SK-N-SH (cell line): ENCODE results near the gene CASTOR2. TPM values are rescaled to one million over a fixed set of nuclear protein-coding genes. Genes with fewer than 3 reads are reported as not detected.
"Not testable (repeated sequence)": the region's sequence is repeated elsewhere in the genome, so short reads cannot be mapped to it uniquely, and the experiment has no call there.

Source experiments
- CTCF ChIA-PET: fragments of 300-600, 350-600 bp; formaldehyde crosslinking; extraction: SDS; loops from one replicate; lab custom pipeline; 2021; lab: Yijun Ruan, JAX
- POLR2A ChIA-PET: fragments of 350-600 bp; sonication (Branson Sonifier 250); formaldehyde crosslinking; extraction: SDS; loops from one replicate; lab custom pipeline; 2020; ENCODE audit warnings: antibody characterized with exemption, inconsistent platforms; lab: Yijun Ruan, JAX
- DNase-seq: peaks from one replicate; pipeline ENCODE4 v3.0.0; 2012
- H2AFZ ChIP-seq: fragments of 200-600 bp; sonication (generic); 2 replicates; pipeline ENCODE4 v1.8.1; 2016; ENCODE audit warnings: antibody characterized with exemption, mild to moderate bottlenecking, low read depth
- H3F3A ChIP-seq: fragments of 200-600 bp; sonication (generic); replicated peaks from 2 replicates; pipeline ENCODE3; 2016; ENCODE audit warnings: antibody characterized with exemption, mild to moderate bottlenecking; ENCODE audit not compliant: insufficient read depth
- H3K27ac ChIP-seq, 2 experiments: fragments of 200-500 bp in 1 of 2; fragments of 200-600 bp in 1 of 2; sonication (Bioruptor generic) in 1 of 2; sonication (generic), shearing (Covaris generic) in 1 of 2; 2 replicates each; pipeline versions ENCODE4 v1.5.1 to v1.6.1; 2014 to 2016; ENCODE audit warnings: low read depth in 2 of 2, inconsistent platforms in 1 of 2, low read length in 1 of 2, mild to moderate bottlenecking in 1 of 2, mixed read lengths in 1 of 2
- H3K27me3 ChIP-seq: fragments of 200-600 bp; sonication (generic), shearing (Covaris generic); 2 replicates; pipeline ENCODE4 v1.6.1; 2016; ENCODE audit warnings: mixed run types; ENCODE audit not compliant: insufficient read depth
- H3K36me3 ChIP-seq, 2 experiments: fragments of 200-500 bp in 1 of 2; fragments of 200-600 bp in 1 of 2; sonication (Bioruptor generic) in 1 of 2; sonication (generic) in 1 of 2; replicated peaks in 1 of 2; 2 replicates each; pipeline versions ENCODE3 to v1.5.1; 2014 to 2016; ENCODE audit warnings: low read length in 1 of 2, mild to moderate bottlenecking in 1 of 2; ENCODE audit not compliant: insufficient read depth in 2 of 2, control insufficient read depth in 1 of 2
- H3K4me1 ChIP-seq, 2 experiments: fragments of 200-500 bp in 1 of 2; fragments of 200-600 bp in 1 of 2; sonication (Bioruptor generic) in 1 of 2; sonication (generic), shearing (Covaris generic) in 1 of 2; 2 replicates each; pipeline versions ENCODE4 v1.5.1 to v1.6.1; 2014 to 2016; ENCODE audit warnings: low read depth in 1 of 2, low read length in 1 of 2, mixed run types in 1 of 2; ENCODE audit not compliant: insufficient read depth in 2 of 2, control insufficient read depth in 1 of 2
- H3K4me2 ChIP-seq: fragments of 200-600 bp; sonication (generic), shearing (Covaris generic); 2 replicates; pipeline ENCODE4 v1.6.1; 2017; ENCODE audit warnings: mixed run types
- H3K4me3 ChIP-seq, 2 experiments: fragments of 200-500 bp in 1 of 2; fragments of 200-600 bp in 1 of 2; sonication (Bioruptor generic) in 1 of 2; sonication (generic), shearing (Covaris generic) in 1 of 2; 2 replicates each; pipeline versions ENCODE4 v1.5.1 to v1.8.1; 2014 to 2016; ENCODE audit warnings: low read depth in 2 of 2, inconsistent platforms in 1 of 2, low read length in 1 of 2, mild to moderate bottlenecking in 1 of 2, mixed read lengths in 1 of 2, moderate library complexity in 1 of 2
- H3K79me2 ChIP-seq: fragments of 200-600 bp; sonication (generic); 2 replicates; pipeline ENCODE4 v1.8.1; 2017; ENCODE audit warnings: mild to moderate bottlenecking; ENCODE audit not compliant: insufficient read depth
- H3K9ac ChIP-seq: fragments of 200-600 bp; sonication (generic); 2 replicates; pipeline ENCODE4 v1.6.1; 2017; ENCODE audit warnings: mixed run types
- H3K9me2 ChIP-seq: fragments of 200-600 bp; sonication (generic); 2 replicates; pipeline ENCODE4 v1.6.1; 2017; ENCODE audit warnings: mixed run types
- H3K9me3 ChIP-seq: fragments of 200-600 bp; sonication (generic); 2 replicates; pipeline ENCODE4 v1.6.1; 2017; ENCODE audit warnings: mixed run types, mild to moderate bottlenecking, moderate library complexity
- H4K20me1 ChIP-seq: fragments of 200-600 bp; sonication (generic); 2 replicates; pipeline ENCODE4 v1.6.1; 2017; ENCODE audit warnings: mild to moderate bottlenecking, mixed run types; ENCODE audit not compliant: insufficient read depth
- EP300 ChIP-seq, 2 experiments: IDR thresholded peaks; 2 replicates each; pipeline versions ENCODE4 v1.4.0 to v1.6.1; 2012; ENCODE audit warnings: borderline replicate concordance in 1 of 2, low read depth in 1 of 2, low read length in 1 of 2
- EZH2phosphoT487 ChIP-seq: fragments of 200-600 bp; sonication (generic); IDR thresholded peaks from 2 replicates; pipeline ENCODE4 v1.6.1; 2017; ENCODE audit warnings: low read depth, mixed run types, mild to moderate bottlenecking, antibody characterized with exemption, moderate library complexity, borderline replicate concordance
- GABPA ChIP-seq: IDR thresholded peaks from 2 replicates; pipeline ENCODE4 v1.4.0; 2012; ENCODE audit warnings: low read depth, mild to moderate bottlenecking
- IRF3 ChIP-seq: fragments of 150-350 bp; IDR thresholded peaks from 2 replicates; pipeline ENCODE4 v1.6.1; 2016; ENCODE audit warnings: mild to moderate bottlenecking, low read depth, low read length
- RCOR1 ChIP-seq: fragments of 150-350 bp; IDR thresholded peaks from 2 replicates; pipeline ENCODE4 v1.6.1; 2017; ENCODE audit warnings: antibody characterized with exemption, low read length
- REST ChIP-seq: IDR thresholded peaks from 2 replicates; pipeline ENCODE4 v1.6.1; 2012; ENCODE audit warnings: mild to moderate bottlenecking, low read depth, low read length, moderate library complexity
- RXRA ChIP-seq: IDR thresholded peaks from 2 replicates; pipeline ENCODE4 v1.4.0; 2012; ENCODE audit warnings: low read depth, mild to moderate bottlenecking, borderline replicate concordance
- USF1 ChIP-seq: IDR thresholded peaks from 2 replicates; pipeline ENCODE4 v1.4.0; 2012; ENCODE audit warnings: low read depth, borderline replicate concordance
- WGBS: methylation state at CpG from one replicate; pipeline ENCODE4 v1.1.6; 2017; ENCODE audit warnings: low lambda C conversion rate; 5-methylcytosine and 5-hydroxymethylcytosine counted together
- polyA plus RNA-seq, 3 experiments: library from polyadenylated mRNA; depleted of rRNA; stranded (reverse); fragments of >200 nt; gene quantifications; 2 replicates each; pipeline ENCODE4 v1.2.3, GENCODE V29; 2012
- TF ChIP-seq, protein P1 (sequence below): IDR thresholded peaks from 2 replicates; pipeline ENCODE4; 2012

The CASTOR2 gene
- polyA plus RNA-seq, 1 of the 3 experiments (the other 2 are of a cell fraction), result 5.4 TPM

DNA sequence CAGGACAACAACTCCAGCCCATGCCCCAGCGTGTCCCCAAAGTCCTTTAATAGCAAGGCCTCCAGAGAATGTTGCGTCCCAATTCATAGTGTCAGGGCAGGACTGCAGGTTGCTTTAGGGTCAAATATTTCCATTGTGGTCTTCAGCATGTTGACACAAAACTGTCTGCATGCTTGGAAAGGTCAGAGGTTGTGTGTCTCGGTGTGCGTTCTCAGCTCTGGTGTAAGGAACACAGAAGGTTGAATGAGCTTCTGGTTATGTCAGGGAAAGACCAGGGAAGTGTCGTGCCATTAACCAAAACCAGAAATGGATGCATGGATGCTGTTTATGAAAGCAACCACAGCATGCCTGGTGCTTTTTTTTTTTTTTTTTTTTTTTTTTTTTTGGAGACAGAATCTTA is 31.9 kb downstream of the CASTOR2 start:
- DNase-seq, POLR2A ChIA-PET, CTCF ChIA-PET, H3K4me1 ChIP-seq, H3K4me2 ChIP-seq, H3K9ac ChIP-seq, H3K27me3 ChIP-seq, H2AFZ ChIP-seq, H3K4me3 ChIP-seq, H3K9me3 ChIP-seq, H3K9me2 ChIP-seq, H3F3A ChIP-seq, H3K36me3 ChIP-seq, H3K27ac ChIP-seq: not testable (repeated sequence)
- 92% methylated on average over 5 of the region's 5 CpGs for WGBS
- Histone ChIP-seq H3K79me2 (peaks cover 13% of the 10 kb centered on the region), H4K20me1 (peaks cover 68% of the 10 kb centered on the region)

DNA sequence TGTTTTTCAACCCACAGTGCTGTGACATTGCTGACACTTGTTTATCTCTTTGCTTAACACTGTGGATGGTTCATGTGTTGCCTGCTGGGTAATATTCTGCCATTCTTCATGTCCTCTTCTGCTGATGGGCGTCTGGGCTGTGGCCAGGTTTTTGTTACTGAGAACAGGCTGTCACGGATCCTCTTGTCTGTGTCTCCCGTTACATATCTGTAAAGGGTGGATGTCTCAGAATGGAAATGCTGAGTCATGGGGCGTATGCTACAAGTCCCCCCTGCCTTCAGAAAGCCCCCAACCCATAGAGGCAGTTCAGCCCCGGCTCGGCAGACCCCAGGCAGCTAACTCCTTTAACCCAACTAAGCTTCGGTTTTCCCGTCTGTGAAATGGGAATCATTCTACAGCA is 33.3 kb downstream of the CASTOR2 start:
- H3K36me3 ChIP-seq, CTCF ChIA-PET, H3K4me2 ChIP-seq, POLR2A ChIA-PET, H3K27ac ChIP-seq, H3K9me3 ChIP-seq, H3K9ac ChIP-seq, H3F3A ChIP-seq, DNase-seq, H3K27me3 ChIP-seq, H3K4me1 ChIP-seq, H2AFZ ChIP-seq, H3K4me3 ChIP-seq, H3K9me2 ChIP-seq: not testable (repeated sequence)
- Histone ChIP-seq H3K79me2 (peaks cover 13% of the 10 kb centered on the region), H4K20me1 (peaks cover 58% of the 10 kb centered on the region)
- WGBS, result 76% methylated on average over 8 of the region's 8 CpGs

DNA sequence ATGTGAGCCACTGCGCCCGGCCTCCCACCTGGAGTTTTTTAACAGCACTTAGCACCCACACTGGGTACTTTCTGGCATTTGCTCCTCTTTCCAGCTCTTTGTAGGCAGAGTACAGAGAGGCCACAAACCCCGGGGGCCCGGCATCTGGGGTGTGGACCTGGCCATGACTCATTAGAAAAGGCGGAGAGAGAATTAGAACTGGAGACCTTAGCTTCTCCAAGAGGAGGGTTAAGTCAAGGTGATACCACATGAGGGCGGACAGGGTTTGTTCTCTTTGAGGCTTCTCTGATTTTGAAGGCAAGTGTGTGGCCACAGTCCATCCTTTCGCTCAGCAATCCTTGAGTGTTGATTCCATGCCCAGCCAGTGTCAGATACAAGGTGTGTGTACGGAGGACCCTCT is 36.9 kb downstream of the CASTOR2 start:
- H2AFZ ChIP-seq, H3K36me3 ChIP-seq, H3K27me3 ChIP-seq, POLR2A ChIA-PET, CTCF ChIA-PET, H3K9ac ChIP-seq, H3K9me3 ChIP-seq, H3K4me2 ChIP-seq, H3K27ac ChIP-seq, H3K79me2 ChIP-seq, H3K9me2 ChIP-seq, DNase-seq, H3F3A ChIP-seq, H3K4me3 ChIP-seq, H3K4me1 ChIP-seq: not testable (repeated sequence)
- WGBS, result 88% methylated on average over 8 of the region's 8 CpGs
- peaks cover 32% of the 10 kb centered on the region for H4K20me1 ChIP-seq

GRCh38 chr7:75010036-75010435 is 45.5 kb downstream of the CASTOR2 start:
- DNase-seq, result no peak
- no peaks in the 10 kb centered on the region for H3F3A ChIP-seq
- H3K9me2 ChIP-seq, result no peaks in the 10 kb centered on the region
- H3K9ac ChIP-seq, result no peak overlapping the region
- peaks cover 0 to 4% of the 10 kb centered on the region in 2 experiments for H3K36me3 ChIP-seq
- H3K79me2 ChIP-seq, result no peaks in the 10 kb centered on the region; the same call in 1 of the 2 replicates
- no peaks in the 10 kb centered on the region for H3K4me1 ChIP-seq
- H3K9me3 ChIP-seq, result no peaks in the 10 kb centered on the region
- H4K20me1 ChIP-seq, result peaks cover 13% of the 10 kb centered on the region; the same call in 1 of the 2 replicates
- ChIA-PET CTCF (no interaction called here), POLR2A (no interaction called here)
- no peaks in the 10 kb centered on the region for H3K27me3 ChIP-seq
- H2AFZ ChIP-seq, result no peak overlapping the region
- no peak overlapping the region for H3K27ac ChIP-seq
- H3K4me2 ChIP-seq, result no peak overlapping the region
- no peak overlapping the region for H3K4me3 ChIP-seq
- 100% methylated on average over 2 of the region's 2 CpGs for WGBS
- no peak for TF ChIP-seq USF1
- TF ChIP-seq, protein P1, sequence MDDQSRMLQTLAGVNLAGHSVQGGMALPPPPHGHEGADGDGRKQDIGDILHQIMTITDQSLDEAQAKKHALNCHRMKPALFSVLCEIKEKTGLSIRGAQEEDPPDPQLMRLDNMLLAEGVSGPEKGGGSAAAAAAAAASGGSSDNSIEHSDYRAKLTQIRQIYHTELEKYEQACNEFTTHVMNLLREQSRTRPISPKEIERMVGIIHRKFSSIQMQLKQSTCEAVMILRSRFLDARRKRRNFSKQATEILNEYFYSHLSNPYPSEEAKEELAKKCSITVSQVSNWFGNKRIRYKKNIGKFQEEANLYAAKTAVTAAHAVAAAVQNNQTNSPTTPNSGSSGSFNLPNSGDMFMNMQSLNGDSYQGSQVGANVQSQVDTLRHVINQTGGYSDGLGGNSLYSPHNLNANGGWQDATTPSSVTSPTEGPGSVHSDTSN, result no peak
- TF ChIP-seq EP300 (IDR thresholded peaks at IDR 0.05; ENCODE audit: borderline replicate concordance in 1 of 2, low read depth in 1 of 2, low read length in 1 of 2), result no peak
- no peak for TF ChIP-seq RXRA
- no peak for TF ChIP-seq RCOR1
- TF ChIP-seq GABPA, result no peak
- TF ChIP-seq EZH2phosphoT487, result no peak
- TF ChIP-seq REST, result no peak
- TF ChIP-seq IRF3, result no peak
